ENCODE results near the gene CSMD2.

DNA sequence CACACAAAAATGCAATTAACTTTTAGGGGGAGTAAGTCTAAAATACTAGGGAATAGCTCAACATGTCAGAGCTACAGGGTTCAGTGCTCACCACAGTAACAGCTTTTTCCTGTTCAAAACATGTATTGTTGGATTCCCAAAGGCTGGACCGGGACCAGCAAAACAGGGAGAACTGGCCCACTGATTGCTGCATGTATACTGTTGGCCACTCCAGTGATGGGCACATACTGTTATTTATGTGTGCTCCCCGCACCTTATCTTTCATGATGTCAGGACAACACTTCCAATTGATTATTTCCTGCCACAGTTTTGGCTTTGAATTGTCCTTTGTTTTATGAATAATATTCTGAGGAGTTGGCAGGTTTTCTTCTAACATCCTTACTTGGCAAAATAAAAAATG lies 250.5 kb downstream of the CSMD2 start:
- TF ChIP-seq, protein P1, sequence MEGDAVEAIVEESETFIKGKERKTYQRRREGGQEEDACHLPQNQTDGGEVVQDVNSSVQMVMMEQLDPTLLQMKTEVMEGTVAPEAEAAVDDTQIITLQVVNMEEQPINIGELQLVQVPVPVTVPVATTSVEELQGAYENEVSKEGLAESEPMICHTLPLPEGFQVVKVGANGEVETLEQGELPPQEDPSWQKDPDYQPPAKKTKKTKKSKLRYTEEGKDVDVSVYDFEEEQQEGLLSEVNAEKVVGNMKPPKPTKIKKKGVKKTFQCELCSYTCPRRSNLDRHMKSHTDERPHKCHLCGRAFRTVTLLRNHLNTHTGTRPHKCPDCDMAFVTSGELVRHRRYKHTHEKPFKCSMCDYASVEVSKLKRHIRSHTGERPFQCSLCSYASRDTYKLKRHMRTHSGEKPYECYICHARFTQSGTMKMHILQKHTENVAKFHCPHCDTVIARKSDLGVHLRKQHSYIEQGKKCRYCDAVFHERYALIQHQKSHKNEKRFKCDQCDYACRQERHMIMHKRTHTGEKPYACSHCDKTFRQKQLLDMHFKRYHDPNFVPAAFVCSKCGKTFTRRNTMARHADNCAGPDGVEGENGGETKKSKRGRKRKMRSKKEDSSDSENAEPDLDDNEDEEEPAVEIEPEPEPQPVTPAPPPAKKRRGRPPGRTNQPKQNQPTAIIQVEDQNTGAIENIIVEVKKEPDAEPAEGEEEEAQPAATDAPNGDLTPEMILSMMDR (IDR thresholded peaks at IDR 0.05): no peak
- TF ChIP-seq POLR2A (IDR thresholded peaks at IDR 0.05): no peak
